DOHH2 (cell line): Measurements from ENCODE around the gene MACROD2.

Experiments used
- H3F3A ChIP-seq: fragments of 200-600 bp; sonication (generic), shearing (Covaris generic); 2 replicates; pipeline ENCODE4 v1.6.0; 2016; ENCODE audit warnings: antibody characterized with exemption, mild to moderate bottlenecking; ENCODE audit not compliant: control insufficient read depth, insufficient read depth
- H3K27ac ChIP-seq: fragments of 200-600 bp; sonication (generic); 2 replicates; pipeline ENCODE4 v1.5.1; 2014; ENCODE audit warnings: low read depth, mild to moderate bottlenecking, low read length, moderate library complexity
- H3K27me3 ChIP-seq: fragments of 200-600 bp; sonication (generic); 2 replicates; pipeline ENCODE4 v1.6.1; 2014; ENCODE audit warnings: mild to moderate bottlenecking, low read length, mixed read lengths; ENCODE audit not compliant: control insufficient read depth
- H3K36me3 ChIP-seq: fragments of 200-600 bp; sonication (generic); 2 replicates; pipeline ENCODE4 v1.6.1; 2014; ENCODE audit warnings: mild to moderate bottlenecking, low read length, moderate library complexity, mixed read lengths; ENCODE audit not compliant: control insufficient read depth
- H3K4me1 ChIP-seq: fragments of 200-600 bp; sonication (generic); 2 replicates; pipeline ENCODE4 v1.6.1; 2014; ENCODE audit warnings: mild to moderate bottlenecking, low read length, mixed read lengths; ENCODE audit not compliant: control insufficient read depth
- H3K4me2 ChIP-seq: fragments of 200-600 bp; sonication (generic); 2 replicates; pipeline ENCODE4 v1.6.0; 2014; ENCODE audit warnings: mild to moderate bottlenecking, low read length, moderate library complexity
- H3K4me3 ChIP-seq: fragments of 200-600 bp; sonication (generic); 2 replicates; pipeline ENCODE4 v1.5.1; 2014; ENCODE audit warnings: mild to moderate bottlenecking, low read length, mixed read lengths
- H3K79me2 ChIP-seq: fragments of 200-600 bp; sonication (generic); 2 replicates; pipeline ENCODE4 v1.6.1; 2014; ENCODE audit warnings: mild to moderate bottlenecking, low read length, mixed read lengths; ENCODE audit not compliant: control insufficient read depth
- H3K9me2 ChIP-seq: fragments of 200-600 bp; sonication (generic); replicated peaks from 2 replicates; pipeline ENCODE4 v1.6.1; 2014; ENCODE audit warnings: mild to moderate bottlenecking, low read length, mixed read lengths; ENCODE audit not compliant: control insufficient read depth
- H3K9me3 ChIP-seq: fragments of 200-600 bp; sonication (generic); 2 replicates; pipeline ENCODE4 v1.6.1; 2014; ENCODE audit warnings: antibody characterized with exemption, low read length, mixed read lengths; ENCODE audit not compliant: control insufficient read depth, insufficient read depth
- H4K20me1 ChIP-seq: fragments of 200-600 bp; sonication (generic); 2 replicates; pipeline ENCODE4 v1.6.0; 2014; ENCODE audit warnings: low read depth, mild to moderate bottlenecking, antibody characterized with exemption, low read length, moderate library complexity; ENCODE audit not compliant: control insufficient read depth, insufficient read depth
- CTCF ChIP-seq: fragments of 200-600 bp; sonication (generic); IDR thresholded peaks from one replicate; pipeline ENCODE4 v1.5.1; 2014; ENCODE audit warnings: antibody characterized with exemption, mild to moderate bottlenecking, low read depth, low read length; ENCODE audit not compliant: poor library complexity, severe bottlenecking
- EZH2phosphoT487 ChIP-seq: fragments of 200-600 bp; sonication (generic); IDR thresholded peaks from 2 replicates; pipeline ENCODE4 v1.6.1; 2017; ENCODE audit warnings: borderline replicate concordance, mild to moderate bottlenecking, antibody characterized with exemption, low read length, moderate library complexity, mixed read lengths

Gene MACROD2

GRCh38 chr20:14142964-14143627 is 147.8 kb downstream of the MACROD2 start:
- H3F3A ChIP-seq: no peaks in the 10 kb centered on the region
- H3K4me1 ChIP-seq: no peaks in the 10 kb centered on the region
- H3K4me2 ChIP-seq: no peak overlapping the region
- no peaks in the 10 kb centered on the region for H3K9me2 ChIP-seq
- TF ChIP-seq CTCF (no peak), EZH2phosphoT487 (no peak)
- H4K20me1 ChIP-seq: no peaks in the 10 kb centered on the region
- H3K9me3 ChIP-seq: no peaks in the 10 kb centered on the region
- H3K27ac ChIP-seq: no peak overlapping the region
- no peak overlapping the region for H3K4me3 ChIP-seq
- no peaks in the 10 kb centered on the region for H3K36me3 ChIP-seq
- no peaks in the 10 kb centered on the region for H3K79me2 ChIP-seq
- no peaks in the 10 kb centered on the region for H3K27me3 ChIP-seq

- H3K9me2 ChIP-seq: no peaks in the 10 kb centered on the region
- H3K4me2 ChIP-seq: no peak overlapping the region
- H3F3A ChIP-seq: no peaks in the 10 kb centered on the region
- H3K27me3 ChIP-seq: no peaks in the 10 kb centered on the region
- H3K9me3 ChIP-seq: no peaks in the 10 kb centered on the region
- H3K36me3 ChIP-seq: no peaks in the 10 kb centered on the region
- no peaks in the 10 kb centered on the region for H3K79me2 ChIP-seq
- no peak overlapping the region for H3K27ac ChIP-seq
- H4K20me1 ChIP-seq: no peaks in the 10 kb centered on the region
- no peak overlapping the region for H3K4me3 ChIP-seq
- no peaks in the 10 kb centered on the region for H3K4me1 ChIP-seq
- TF ChIP-seq EZH2phosphoT487: no peak
- TF ChIP-seq CTCF: no peak
Observed at GRCh38 chr20:14148042-14148441, 152.7 kb downstream of the MACROD2 start.

- Histone ChIP-seq H4K20me1 (no peaks in the 10 kb centered on the region), H3K27ac (no peak overlapping the region), H3K9me2 (no peaks in the 10 kb centered on the region; the same call in 1 of the 2 replicates), H3K4me2 (no peak overlapping the region), H3K9me3 (no peaks in the 10 kb centered on the region), H3F3A (no peaks in the 10 kb centered on the region), H3K4me3 (no peak overlapping the region), H3K36me3 (no peaks in the 10 kb centered on the region), H3K27me3 (no peaks in the 10 kb centered on the region), H3K4me1 (no peaks in the 10 kb centered on the region), H3K79me2 (no peaks in the 10 kb centered on the region)
- no peak for TF ChIP-seq EZH2phosphoT487
- no peak for TF ChIP-seq CTCF
Observed at GRCh38 chr20:14155361-14155760, 160.0 kb downstream of the MACROD2 start.
